HG02981 (cell line): ENCODE results near the gene ZCCHC14.
"Not testable (repeated sequence)": the region's sequence is repeated elsewhere in the genome, so short reads cannot be mapped to it uniquely, and the experiment has no call there.

Source experiments
- ATAC-seq: cut with Tn5 transposase; IDR thresholded peaks from one replicate; pipeline ENCODE4 v1.9.1; 2021; ENCODE audit warnings: mild to moderate bottlenecking, moderate library complexity; ENCODE audit not compliant: unreplicated experiment

The ZCCHC14 gene

DNA sequence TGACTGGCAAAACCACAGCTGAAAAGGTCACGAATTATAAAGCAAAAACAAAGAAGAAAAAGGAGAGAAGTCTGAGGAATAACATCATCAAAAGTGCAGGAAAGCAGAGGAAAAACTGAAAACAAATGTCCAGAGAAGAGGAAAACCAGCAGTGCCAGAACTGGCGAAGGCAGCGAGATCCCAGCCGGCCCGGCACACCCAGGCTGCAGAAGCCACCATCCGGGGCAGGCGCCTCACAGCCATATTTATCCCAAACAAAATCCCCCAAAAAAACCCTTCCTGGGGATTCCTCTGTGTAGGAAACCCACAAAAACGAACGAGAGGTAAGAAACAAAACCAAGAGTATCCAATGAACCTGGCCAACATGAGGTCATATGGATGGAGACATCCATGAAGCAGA is 10.6 kb downstream of the ZCCHC14 start:
- no peak for ATAC-seq

DNA sequence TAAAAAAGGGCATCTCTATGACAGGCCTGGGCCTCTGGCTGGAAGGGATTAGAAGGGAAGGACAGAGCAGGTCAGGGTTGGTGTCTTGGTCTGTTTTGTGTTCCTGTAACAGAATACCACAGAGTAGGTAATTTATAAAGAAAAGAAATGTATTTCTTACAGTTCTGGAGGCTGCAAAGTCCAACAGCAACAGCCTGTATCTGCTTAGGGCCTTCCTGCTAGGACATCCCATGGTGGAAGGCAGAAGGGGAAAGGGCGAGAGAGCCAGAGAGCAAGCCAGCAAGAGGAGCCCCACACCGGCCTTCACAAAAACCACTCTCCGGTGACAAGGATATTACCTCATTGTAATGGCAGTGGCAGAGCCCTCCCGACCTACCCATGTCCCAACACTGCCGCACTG is 11.1 kb downstream of the ZCCHC14 start:
- ATAC-seq, result not testable (repeated sequence)

DNA sequence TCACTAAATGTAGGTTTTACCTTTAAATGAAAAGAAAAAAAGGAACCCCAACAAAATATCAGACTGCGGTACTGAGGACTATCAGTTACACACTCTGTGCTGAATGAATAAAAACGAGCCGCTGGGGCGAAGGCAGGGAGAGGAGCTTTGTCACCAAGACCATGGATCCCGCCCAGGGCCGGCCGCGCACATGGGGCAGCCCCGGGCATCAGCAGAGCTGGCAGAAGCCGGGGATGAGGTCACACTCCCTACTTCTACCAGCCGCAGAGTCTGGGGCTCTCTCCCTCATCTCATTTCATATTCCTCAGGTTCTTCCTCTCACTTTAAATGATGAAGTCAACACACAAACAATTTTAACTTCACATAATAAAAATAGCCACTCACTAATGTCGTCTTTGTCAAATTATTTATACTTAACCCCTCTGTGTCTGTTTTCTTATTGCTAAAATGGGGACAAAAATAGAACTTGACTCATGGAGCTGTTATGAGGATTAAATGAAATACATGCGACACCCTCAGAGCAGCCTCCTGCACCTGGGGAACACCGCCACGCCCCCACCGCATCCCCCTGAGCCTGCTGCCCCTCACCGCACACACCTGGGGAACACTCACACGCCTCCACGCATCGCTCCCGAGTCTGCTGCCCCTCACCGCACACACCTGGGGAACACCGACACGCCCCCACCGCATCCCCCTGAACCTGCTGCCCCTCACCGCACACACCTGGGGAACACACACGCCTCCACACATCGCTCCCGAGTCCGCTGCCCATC is 15.4 kb downstream of the ZCCHC14 start:
- ATAC-seq, result not testable (repeated sequence)

DNA sequence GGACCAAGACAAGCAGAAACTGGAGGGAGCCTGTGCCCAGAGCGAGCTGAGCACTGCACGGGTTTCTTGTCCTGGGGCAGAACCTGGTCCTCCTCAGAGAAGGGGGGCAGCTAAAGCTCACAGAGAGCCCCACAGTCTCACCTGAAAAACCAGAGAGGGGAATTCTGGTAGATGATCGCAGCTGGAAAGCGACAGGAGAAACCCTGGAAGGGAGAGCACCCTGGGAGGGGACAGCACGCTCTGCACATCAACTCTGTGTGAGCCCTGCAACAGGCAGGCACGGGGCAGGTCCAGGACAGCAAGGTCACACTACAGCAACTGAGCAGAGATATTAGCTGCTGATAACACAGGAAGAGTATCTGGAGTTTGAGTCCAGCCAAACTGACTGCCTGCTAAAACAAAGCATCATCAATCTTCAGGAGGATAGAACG is 18.2 kb downstream of the ZCCHC14 start:
- no peak for ATAC-seq

DNA sequence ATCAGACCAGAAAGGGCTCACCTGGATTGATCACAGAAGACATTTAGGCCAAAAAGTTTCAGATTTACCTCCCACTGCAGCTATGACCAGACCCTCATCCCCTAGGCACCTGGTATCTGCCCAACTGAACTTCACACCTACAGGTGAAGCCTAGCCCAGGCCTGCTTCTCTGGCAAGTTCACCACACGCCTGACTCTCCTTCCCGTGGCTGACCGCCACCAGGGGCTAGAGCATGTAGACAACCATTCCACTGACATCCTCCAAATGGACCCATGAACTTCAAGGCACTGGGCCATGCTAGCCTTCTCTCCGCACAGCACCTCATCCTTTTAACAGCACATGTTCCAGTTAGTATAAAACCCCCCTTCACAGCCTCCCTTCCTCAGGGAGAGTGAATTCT is 18.8 kb downstream of the ZCCHC14 start:
- ATAC-seq, result no peak

DNA sequence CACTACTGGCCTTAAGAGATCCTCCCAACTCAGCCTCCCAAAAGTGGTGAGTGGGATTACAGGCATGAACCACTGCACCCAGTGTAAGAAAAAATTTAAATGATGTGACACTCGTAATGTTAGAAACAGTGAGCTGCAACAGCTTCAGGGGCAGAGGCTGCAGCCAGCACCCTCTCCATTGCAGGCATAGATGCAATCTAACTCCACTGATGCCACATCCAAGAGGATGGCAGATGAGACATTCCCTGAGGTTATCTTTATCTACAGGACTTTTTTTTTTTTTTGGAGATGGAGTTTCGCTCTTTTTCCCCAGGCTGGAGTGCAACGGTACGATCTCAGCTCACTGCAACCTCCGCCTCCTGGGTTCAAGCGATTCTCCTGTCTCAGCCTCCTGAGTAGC is 19.9 kb downstream of the ZCCHC14 start:
- ATAC-seq, result no peak

DNA sequence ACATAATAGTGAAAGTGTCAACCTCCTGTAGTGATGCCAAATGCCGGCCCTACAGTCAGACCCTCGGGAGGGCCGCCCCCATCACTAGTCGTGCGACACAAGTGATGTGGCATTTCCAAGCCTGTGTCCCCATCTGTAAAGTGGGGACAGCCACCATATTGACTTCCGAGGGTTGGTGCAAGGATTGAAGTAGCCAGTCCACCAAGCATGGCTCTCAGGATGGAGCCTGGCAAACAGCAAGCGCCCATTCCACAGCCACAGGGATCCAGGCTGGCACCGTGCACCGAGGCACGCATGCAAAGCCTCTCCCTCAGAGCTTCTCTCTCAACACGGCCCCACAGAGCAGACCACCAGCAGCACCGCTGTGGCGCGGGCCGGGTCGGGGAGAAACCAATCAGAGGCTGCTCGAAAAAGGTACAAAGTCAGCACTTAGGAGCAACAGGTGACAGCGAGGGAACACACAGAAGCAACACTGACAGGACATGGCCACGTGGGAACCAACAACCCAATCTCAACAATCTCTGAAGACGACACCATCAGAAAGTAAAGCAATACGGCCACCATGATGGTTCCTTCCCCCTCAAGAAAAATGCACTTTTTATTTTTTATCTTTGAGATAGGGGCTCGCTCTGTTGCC is 20.6 kb downstream of the ZCCHC14 start:
- ATAC-seq, result no peak

DNA sequence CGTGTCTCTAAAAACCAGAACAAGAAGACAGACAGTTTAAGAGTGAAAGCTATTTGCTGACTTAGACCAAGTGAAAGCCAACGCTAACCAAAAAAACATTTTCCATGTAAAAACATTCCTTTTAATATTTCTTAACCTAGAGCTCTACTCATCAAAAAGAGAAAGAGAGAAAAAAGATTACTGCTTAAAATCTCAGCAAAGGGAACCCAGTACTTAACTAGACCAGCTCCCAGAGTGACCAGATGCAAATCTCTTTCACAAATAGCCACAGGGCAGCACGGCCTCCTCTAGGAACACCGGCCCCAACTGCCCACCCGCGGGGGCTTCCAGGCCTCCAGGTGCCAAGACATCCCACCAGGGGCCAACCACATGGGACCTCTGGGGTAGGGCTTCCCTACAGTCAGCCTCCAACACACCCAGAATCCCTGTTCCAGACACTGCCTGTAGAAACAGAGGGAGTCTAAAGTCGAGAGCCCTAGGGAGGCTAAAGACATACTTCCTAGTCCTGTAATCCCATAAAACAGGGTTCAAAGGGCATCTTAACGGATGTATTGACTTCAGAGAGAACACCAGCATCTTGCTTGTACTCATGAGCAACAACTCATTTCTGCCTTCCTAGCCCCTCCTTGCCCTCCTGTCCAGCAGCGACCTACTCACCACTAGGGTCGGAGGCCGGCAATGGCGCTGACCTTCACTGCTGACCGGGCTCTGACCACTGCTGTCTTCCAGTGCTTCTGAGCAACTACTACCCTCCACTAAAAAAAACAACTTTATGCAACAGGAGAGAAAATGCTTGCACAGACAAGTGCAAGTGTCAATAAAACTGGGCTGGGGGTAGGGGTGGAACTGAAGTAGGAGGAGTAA is 21.3 kb downstream of the ZCCHC14 start:
- ATAC-seq, result no peak

DNA sequence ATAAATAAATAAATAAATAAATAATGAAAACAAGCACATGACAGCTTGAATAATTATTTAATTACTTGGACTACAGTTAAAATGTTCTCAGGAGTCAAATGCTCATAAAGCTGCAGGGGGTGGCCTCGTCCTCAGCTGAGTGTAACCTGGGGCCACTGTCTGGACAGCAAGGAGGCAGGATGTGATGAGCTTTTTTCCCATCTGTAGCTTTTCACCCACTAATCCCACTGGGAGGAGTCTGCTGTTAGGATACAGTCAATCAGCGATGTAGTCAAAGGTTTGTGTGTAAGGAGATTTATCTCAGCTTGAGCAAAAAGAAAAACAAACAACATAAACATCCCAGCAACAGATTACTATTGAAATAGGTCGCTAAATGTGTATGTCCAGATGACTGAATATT is 22.5 kb downstream of the ZCCHC14 start:
- ATAC-seq, result no peak

DNA sequence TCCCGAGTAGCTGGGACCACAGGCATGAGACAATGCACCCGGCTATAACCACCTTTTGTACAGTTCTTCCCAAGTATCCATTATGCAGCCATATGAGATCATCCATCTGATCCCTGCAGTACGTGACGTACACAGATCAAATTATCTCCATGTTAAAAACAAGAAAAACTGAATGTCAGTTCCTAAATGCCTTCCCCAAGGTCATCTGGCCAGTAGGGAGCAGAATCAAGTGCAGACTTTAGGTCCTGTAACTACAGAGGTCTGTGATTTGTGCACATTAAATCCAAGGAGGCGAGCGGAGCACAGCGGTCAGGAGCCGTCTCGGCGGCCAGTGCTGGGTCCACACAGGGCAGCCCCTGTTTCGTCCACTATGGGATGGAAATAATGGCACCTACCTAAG is 23.7 kb downstream of the ZCCHC14 start:
- no peak for ATAC-seq

DNA sequence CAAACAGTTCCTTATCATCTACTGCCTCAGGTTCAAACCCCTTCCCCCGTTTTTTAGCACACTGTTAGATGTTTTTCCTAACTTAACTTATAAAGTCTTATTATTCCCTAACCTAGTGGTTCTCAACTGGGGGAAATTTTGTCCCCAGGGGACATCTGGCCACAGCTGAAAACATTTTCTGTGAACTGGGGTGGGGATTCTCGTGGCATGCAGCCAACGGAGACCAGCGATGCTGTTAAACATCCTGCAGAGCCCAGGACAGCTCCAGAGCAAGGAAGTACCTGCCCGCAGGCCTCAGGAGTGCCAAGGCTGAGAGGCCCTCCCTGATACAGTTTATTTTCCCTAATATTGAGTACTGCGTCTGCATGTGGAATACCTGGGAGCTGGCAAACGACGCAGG is 24.3 kb downstream of the ZCCHC14 start:
- ATAC-seq, result no peak

DNA sequence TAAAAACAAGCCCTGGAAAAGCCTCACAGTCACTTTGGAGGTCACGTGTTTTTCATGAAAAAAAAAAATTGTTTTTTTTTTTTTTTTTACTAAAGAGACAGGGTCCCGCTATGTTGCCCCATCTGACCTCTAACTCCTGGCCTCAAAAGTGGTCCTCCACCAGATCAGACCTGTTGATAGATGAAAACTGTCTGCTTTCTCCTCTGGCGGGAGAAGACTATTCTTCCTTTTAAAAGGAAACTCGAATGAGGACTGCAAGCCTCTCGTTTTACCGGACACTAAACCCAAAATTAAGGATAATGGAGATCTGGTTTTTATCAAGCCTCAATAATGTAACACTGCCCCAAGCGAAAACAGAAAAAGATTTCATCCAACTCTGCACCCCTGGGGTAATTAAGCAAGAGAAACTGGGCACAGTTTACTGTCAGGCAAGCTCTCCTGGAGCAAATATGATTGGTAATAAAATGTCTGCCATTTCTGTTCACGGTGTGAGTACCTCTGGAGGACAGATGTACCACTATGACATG is 25.8 kb downstream of the ZCCHC14 start:
- ATAC-seq, result no peak

DNA sequence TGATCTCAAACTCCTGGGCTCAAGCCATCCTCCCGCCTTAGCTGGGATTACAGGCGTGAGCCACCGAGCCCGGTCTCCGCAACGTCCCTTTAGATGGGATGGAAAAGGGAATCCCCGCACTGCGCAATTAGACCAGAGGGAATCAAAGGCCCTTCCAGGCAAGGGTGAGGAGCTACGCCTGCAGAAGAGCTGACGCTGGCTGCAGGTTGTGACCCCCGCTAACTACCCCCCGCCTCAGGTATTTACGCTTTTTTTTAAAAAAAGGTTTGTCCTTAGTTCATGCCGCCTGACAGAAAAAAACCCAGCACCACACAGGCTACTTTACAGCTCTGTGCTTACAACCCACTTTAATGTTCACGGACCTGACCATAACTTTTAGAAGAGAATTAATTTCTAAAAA is 26.9 kb downstream of the ZCCHC14 start:
- ATAC-seq, result no peak

DNA sequence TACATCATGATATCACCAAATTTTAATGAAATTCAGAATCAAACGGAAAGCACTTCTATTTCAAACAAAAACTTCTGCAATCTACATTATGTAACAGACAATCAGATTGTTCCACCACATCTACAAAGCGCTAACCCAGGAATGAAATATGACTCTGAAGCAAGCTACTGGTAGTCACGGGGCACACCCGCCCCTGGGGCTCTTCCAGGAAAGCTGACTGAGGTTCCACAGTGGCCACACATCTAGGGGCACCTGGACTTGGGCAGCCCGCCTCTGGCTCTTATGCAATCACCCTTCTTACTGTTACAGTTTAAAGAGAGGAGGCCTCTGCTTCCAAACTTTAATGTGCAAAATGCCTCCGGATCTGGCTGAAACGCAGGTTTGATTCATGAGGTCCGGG is 27.5 kb downstream of the ZCCHC14 start:
- no peak for ATAC-seq

DNA sequence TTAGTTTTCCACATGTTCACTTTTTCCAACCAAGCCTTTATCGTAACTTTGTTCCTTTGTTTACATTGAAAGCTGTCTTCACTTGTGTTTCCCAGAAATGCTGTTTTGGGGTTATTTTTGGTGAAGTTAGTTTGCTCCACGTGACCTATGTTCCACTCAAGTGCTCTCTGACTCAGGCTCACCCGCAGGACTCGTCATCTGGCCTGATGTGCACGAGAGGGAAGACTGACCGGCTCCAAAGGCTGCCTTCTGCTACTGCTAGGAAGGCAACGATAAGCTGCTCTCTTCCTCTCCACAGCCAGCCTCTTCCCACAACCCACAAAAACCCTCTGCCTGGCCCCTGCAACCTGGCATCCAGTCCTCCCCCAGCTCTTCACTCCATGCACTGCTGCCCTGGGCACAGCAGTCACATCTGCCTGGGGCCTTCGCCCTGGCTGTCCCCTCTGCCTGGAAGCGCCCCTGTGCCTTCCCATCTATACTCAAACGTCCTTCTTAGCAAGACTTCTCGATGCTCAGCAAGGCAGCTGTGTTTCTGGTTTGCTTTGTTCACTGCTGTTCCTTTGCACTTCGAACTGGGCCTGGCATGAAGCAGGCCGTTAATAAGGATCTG is 28.0 kb downstream of the ZCCHC14 start:
- no peak for ATAC-seq

DNA sequence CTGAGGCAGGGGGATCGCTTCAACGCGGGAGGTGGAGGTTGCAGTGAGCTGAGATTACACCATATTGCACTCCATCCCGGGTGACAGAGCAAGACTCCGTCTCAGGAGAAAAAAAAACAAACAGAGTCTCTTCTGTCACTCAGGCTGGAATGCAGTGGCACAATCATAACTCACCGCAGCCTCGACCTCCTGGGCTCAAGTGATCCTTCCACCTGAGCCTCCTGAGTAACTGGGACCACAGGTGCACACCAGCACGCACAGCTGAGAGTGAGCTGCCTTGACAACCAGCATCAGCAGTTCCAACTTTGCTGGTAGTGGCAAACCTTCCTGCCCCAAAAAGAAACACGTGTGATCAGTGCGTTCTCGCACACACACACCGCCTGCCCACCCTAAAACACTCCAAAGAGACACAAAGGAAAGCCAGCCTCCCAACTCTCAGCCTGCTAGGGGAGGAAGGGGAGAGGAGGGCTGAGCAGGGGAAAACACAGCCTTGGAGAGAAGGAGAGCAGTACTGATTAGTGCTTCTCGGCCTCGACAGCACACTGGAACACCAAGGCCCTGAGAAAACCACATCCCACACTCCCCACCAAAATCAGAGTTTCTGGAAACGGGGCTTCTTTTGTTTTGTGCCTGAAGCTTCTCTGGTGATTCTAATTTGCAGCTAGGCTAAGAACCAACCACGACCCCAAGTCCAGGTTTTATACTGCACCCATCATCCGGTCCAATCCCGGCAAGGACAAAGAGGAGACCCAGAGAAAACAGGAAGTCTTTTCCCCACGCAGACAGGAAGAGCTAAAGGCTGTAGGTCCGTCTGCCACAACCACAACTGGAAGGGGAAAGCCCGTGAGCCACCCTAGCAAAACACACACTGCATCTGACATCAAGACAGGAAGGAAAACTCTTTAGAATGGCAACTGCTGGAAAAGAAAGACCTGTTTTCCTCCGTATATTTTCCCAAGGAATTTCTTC is 28.8 kb downstream of the ZCCHC14 start:
- ATAC-seq, result peak; percentile 45

DNA sequence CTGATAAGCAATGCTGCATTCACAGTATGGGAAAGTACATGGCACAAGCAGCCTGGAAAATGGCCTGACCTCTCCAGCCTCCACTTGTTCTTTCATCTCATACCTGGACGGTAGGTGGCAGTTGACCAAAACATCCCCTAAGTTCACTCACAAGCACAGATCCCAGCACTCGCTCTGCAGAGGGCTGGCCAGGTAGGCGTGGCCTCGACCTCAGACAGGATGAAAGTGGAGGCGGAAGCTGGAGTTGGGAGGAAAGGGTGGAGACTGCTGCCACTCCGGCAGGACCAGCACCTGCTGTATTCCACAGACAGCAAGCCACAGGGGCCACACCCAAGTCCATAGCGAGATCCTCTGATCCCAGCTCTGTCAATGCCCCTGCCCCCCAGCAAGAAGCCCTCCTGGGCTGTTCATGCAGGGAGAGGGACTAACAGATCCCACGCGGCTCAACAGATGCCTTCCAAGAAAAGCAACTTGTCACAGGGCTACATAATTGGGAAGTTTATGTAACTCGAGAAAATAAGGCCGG is 31.3 kb downstream of the ZCCHC14 start:
- ATAC-seq, result no peak

DNA sequence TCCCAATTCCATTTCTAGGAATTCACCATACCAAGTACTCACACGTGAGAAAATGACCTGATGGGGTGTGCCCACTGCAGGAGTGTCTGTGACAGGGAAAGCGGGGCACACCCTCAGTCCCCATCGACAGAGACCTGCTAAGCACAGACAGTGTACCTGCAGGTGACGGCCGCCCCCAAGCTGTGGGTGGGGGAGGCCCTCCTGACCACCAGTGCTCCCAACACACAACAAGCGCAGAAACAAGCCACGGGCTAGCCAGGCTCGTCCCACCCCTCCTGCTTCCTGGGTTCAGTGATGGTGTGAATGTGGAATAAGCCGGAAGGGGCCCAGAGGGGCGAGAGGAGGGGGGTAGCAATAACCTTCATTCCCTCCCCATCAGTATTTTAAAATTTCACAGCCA is 31.9 kb downstream of the ZCCHC14 start:
- no peak for ATAC-seq

DNA sequence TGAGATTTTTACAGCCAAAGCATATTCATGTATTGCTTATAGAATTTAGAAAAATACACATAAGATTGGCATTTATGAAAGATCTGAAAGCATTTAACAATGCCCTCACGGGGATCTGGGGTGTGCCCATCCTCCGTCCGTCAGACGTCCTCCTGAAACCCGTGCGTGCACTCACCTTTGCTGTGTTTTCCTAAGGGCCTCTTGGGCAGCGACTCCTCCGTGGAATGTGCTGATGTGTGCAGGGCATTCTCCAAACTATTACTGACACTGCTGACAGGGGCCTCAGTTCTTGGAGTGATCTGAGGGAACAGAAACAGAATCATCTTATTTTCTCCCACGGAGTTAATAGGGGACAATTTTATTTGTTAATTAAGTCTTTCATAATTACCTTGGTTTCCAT is 33.0 kb downstream of the ZCCHC14 start:
- ATAC-seq, result no peak

DNA sequence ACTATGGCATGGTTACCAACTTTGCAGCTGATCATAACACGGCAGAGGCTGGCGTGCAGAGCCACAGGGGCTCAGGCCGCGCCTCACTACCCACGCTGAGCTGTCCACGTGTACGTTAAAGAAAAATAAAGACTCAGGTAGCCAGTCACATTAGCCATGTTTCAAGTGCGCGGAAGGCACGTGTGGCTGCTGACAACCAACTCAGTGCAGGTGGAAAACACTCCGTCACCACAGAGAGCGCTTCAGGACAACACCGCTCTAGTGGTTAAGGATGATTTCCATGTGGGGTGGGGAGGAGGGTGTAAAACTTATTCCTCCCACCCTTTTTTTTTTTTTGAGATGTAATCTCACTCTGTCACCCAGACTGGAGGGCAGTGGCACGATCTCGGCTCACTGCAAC is 33.8 kb downstream of the ZCCHC14 start:
- ATAC-seq, result no peak
